ENCODE measurements around the gene PTGES.
"Not testable (repeated sequence)": the region's sequence is repeated elsewhere in the genome, so short reads cannot be mapped to it uniquely, and the experiment has no call there.

PTGES gene

GRCh38 chr9:129769669-129770068 lies 16.8 kb upstream of the PTGES start:
- DNase-seq (ENCODE audit: low read depth), result no peak

GRCh38 chr9:129768486-129768885 lies 15.6 kb upstream of the PTGES start:
- no peak for DNase-seq (ENCODE audit: low read depth)

GRCh38 chr9:129765764-129766317 lies 13.0 kb upstream of the PTGES start:
- DNase-seq (ENCODE audit: low read depth), result no peak

- peak; percentile 77 for DNase-seq (ENCODE audit: low read depth)
Measured at GRCh38 chr9:129762985-129763926, 10.4 kb upstream of the PTGES start.

GRCh38 chr9:129762370-129762984 lies 9.6 kb upstream of the PTGES start:
- DNase-seq (ENCODE audit: low read depth), result peak; percentile 96

- DNase-seq (ENCODE audit: low read depth), result peak; percentile 63
Measured at GRCh38 chr9:129761901-129762369, 9.1 kb upstream of the PTGES start.

GRCh38 chr9:129761293-129761900 lies 8.6 kb upstream of the PTGES start:
- no peak for DNase-seq (ENCODE audit: low read depth)

GRCh38 chr9:129760784-129761183 lies 7.9 kb upstream of the PTGES start:
- DNase-seq (ENCODE audit: low read depth), result not testable (repeated sequence)

GRCh38 chr9:129759804-129760502 lies 7.1 kb upstream of the PTGES start:
- no peak for DNase-seq (ENCODE audit: low read depth)

- DNase-seq (ENCODE audit: low read depth), result no peak
Measured at GRCh38 chr9:129759319-129759718, 6.5 kb upstream of the PTGES start.

- no peak for DNase-seq (ENCODE audit: low read depth)
Measured at GRCh38 chr9:129757045-129757444, 4.2 kb upstream of the PTGES start.

GRCh38 chr9:129756191-129756590 lies 3.3 kb upstream of the PTGES start:
- no peak for DNase-seq (ENCODE audit: low read depth)

- DNase-seq (ENCODE audit: low read depth), result no peak
Measured at GRCh38 chr9:129755151-129755550, 2.3 kb upstream of the PTGES start.

- no peak for DNase-seq (ENCODE audit: low read depth)
Measured at GRCh38 chr9:129751841-129752801, 721 bp downstream of the PTGES start.

GRCh38 chr9:129750013-129750638 lies 2.7 kb downstream of the PTGES start:
- DNase-seq (ENCODE audit: low read depth), result no peak

- DNase-seq (ENCODE audit: low read depth), result no peak
Measured at GRCh38 chr9:129749575-129749974, 3.3 kb downstream of the PTGES start.

GRCh38 chr9:129749052-129749451 lies 3.8 kb downstream of the PTGES start:
- not testable (repeated sequence) for DNase-seq (ENCODE audit: low read depth)

GRCh38 chr9:129748249-129748648 lies 4.6 kb downstream of the PTGES start:
- DNase-seq (ENCODE audit: low read depth), result no peak

- no peak for DNase-seq (ENCODE audit: low read depth)
Measured at GRCh38 chr9:129746092-129746777, 6.6 kb downstream of the PTGES start.

GRCh38 chr9:129745200-129745599 lies 7.6 kb downstream of the PTGES start:
- no peak for DNase-seq (ENCODE audit: low read depth)

Measured in fibroblast of the conjunctiva (primary cell).